ENCODE results near the gene CLIC5. TPM values are rescaled to one million over a fixed set of nuclear protein-coding genes. Genes with fewer than 3 reads are reported as not detected.
A peak's percentile ranks its signal among the peaks of the same experiment; 100 is the strongest.
"Not testable (repeated sequence)": the region's sequence is repeated elsewhere in the genome, so short reads cannot be mapped to it uniquely, and the experiment has no call there.

The CLIC5 gene
- total RNA-seq, 1 experiment from 2014 or later = 0.05 TPM

GRCh38 chr6:45927421-45928320, 88.0 kb downstream of the CLIC5 start:
- intact Hi-C loops (cut with micrococcal nuclease; ENCODE audit: unreplicated experiment) (loop anchor here (10.0 kb wide), 2 partner anchors 503 to 1453 kb away; no protein-coding TSS in a partner anchor), in situ Hi-C loops (cut with HindIII; ENCODE audit: low pct_unique_long_range_greater_than_20kb, low sequenced_read_pairs) (no loop called here)
- no peak overlapping the region for H3K27ac ChIP-seq (ENCODE audit: low read length)
- CTCF ChIA-PET = interaction anchor here (0.9 kb wide), 1 partner anchor 1457 kb away, joined by 5 read pairs; no protein-coding TSS in a partner anchor
- H3K27me3 ChIP-seq (ENCODE audit: control insufficient read depth, insufficient read depth, low read length) = peaks cover 4% of the 10 kb centered on the region
- H3K36me3 ChIP-seq (ENCODE audit: control insufficient read depth, insufficient read depth, low read length) = no peaks in the 10 kb centered on the region
- no peak for TF ChIP-seq REST (IDR thresholded peaks at IDR 0.05; ENCODE audit: insufficient read depth in 1 of 2, low read depth in 2 of 2, low read length in 1 of 2)
- TF ChIP-seq POLR2AphosphoS5 (IDR thresholded peaks at IDR 0.05; ENCODE audit: low read depth, low read length) = no peak
- TF ChIP-seq, protein P1, sequence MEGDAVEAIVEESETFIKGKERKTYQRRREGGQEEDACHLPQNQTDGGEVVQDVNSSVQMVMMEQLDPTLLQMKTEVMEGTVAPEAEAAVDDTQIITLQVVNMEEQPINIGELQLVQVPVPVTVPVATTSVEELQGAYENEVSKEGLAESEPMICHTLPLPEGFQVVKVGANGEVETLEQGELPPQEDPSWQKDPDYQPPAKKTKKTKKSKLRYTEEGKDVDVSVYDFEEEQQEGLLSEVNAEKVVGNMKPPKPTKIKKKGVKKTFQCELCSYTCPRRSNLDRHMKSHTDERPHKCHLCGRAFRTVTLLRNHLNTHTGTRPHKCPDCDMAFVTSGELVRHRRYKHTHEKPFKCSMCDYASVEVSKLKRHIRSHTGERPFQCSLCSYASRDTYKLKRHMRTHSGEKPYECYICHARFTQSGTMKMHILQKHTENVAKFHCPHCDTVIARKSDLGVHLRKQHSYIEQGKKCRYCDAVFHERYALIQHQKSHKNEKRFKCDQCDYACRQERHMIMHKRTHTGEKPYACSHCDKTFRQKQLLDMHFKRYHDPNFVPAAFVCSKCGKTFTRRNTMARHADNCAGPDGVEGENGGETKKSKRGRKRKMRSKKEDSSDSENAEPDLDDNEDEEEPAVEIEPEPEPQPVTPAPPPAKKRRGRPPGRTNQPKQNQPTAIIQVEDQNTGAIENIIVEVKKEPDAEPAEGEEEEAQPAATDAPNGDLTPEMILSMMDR (IDR thresholded peaks at IDR 0.05) = no peak
- TF ChIP-seq TCF7L2 (IDR thresholded peaks at IDR 0.05; ENCODE audit: low read depth, low read length) = no peak
- TF ChIP-seq SIN3A (IDR thresholded peaks at IDR 0.05; ENCODE audit: borderline replicate concordance, insufficient read depth, low read depth, low read length) = no peak
- no peaks in the 10 kb centered on the region for H3K4me1 ChIP-seq (ENCODE audit: control insufficient read depth, insufficient read depth, low read length)
- no TSS peak for BruUV-seq (replicated peaks)
- no peak for DNase-seq (ENCODE audit: low read depth, low spot score)
- H3K4me3 ChIP-seq (ENCODE audit: low read depth in 2 of 2, low read length in 2 of 2) = no peak overlapping the region
- POLR2A ChIA-PET = no interaction called here
- no peak for ATAC-seq
- no peaks in the 10 kb centered on the region for H3K9me3 ChIP-seq (ENCODE audit: control insufficient read depth, insufficient read depth, low read depth, low read length)

- in situ Hi-C loops (cut with HindIII; ENCODE audit: low pct_unique_long_range_greater_than_20kb, low sequenced_read_pairs); H3K27me3 ChIP-seq (ENCODE audit: control insufficient read depth, insufficient read depth, low read length); H3K4me1 ChIP-seq (ENCODE audit: control insufficient read depth, insufficient read depth, low read length); DNase-seq (ENCODE audit: low read depth, low spot score); POLR2A ChIA-PET; H3K27ac ChIP-seq (ENCODE audit: low read length); ATAC-seq; H3K9me3 ChIP-seq (ENCODE audit: control insufficient read depth, insufficient read depth, low read depth, low read length); H3K4me3 ChIP-seq (ENCODE audit: low read depth in 2 of 2, low read length in 2 of 2); H3K36me3 ChIP-seq (ENCODE audit: control insufficient read depth, insufficient read depth, low read length); BruUV-seq (replicated peaks): not testable (repeated sequence)
- intact Hi-C loops (cut with micrococcal nuclease; ENCODE audit: unreplicated experiment) = loop anchor here (10.0 kb wide), 2 partner anchors 502 to 1452 kb away; no protein-coding TSS in a partner anchor
- TF ChIP-seq, protein P1 (IDR thresholded peaks at IDR 0.05) = peak; percentile 19; the same call in 1 of the 2 replicates
- CTCF ChIA-PET = interaction anchor here (0.7 to 0.8 kb wide), 2 partner anchors 693 to 1453 kb away, joined by 3 to 4 read pairs; no protein-coding TSS in a partner anchor
Observed at GRCh38 chr6:45926423-45926822, 89.2 kb downstream of the CLIC5 start.

All from Panc1 (cell line).